ENCODE measurements around the gene AXIN1. TPM values are rescaled to one million over a fixed set of nuclear protein-coding genes. Genes with fewer than 3 reads are reported as not detected.

The AXIN1 gene
- total RNA-seq, 4 donors from 2014 or later: 37.9 to 45.7 (median 40.6) TPM

DNA sequence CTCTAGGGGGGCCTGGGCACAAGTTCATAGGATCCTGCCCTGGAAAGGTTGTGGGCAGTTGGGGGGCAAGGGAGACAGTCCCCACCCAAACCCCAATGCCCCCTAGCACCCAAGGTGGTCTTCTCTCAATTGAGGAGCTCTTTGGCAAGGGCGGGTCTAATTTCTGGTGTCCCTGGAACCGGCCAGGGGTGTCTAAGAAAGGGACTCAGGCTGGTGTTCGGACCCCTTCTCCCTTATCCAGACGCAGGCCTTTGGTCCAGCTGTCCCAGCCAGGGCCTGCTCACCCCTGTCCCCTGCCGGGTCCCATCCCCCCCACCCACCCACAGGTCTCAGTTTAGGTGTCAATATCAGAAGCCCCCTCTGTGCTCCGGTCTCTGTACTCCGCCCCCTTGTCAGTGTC, 73.0 kb downstream of the AXIN1 start:
- H3K4me3 ChIP-seq (ENCODE audit: low read depth, poor library complexity, severe bottlenecking): no peak overlapping the region
- WGBS, 2 donors: 66 to 88% methylated on average over 5 to 7 of the region's 7 CpGs
- TF ChIP-seq, protein P1, sequence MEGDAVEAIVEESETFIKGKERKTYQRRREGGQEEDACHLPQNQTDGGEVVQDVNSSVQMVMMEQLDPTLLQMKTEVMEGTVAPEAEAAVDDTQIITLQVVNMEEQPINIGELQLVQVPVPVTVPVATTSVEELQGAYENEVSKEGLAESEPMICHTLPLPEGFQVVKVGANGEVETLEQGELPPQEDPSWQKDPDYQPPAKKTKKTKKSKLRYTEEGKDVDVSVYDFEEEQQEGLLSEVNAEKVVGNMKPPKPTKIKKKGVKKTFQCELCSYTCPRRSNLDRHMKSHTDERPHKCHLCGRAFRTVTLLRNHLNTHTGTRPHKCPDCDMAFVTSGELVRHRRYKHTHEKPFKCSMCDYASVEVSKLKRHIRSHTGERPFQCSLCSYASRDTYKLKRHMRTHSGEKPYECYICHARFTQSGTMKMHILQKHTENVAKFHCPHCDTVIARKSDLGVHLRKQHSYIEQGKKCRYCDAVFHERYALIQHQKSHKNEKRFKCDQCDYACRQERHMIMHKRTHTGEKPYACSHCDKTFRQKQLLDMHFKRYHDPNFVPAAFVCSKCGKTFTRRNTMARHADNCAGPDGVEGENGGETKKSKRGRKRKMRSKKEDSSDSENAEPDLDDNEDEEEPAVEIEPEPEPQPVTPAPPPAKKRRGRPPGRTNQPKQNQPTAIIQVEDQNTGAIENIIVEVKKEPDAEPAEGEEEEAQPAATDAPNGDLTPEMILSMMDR (IDR thresholded peaks at IDR 0.05): no peak
- TF ChIP-seq POLR2A (IDR thresholded peaks at IDR 0.05): no peak
- intact Hi-C loops (cut with DNase I; ENCODE audit: low total_unique reads): no loop called here
- no peak for DNase-seq (ENCODE audit: low spot score in 2 of 2)

DNA sequence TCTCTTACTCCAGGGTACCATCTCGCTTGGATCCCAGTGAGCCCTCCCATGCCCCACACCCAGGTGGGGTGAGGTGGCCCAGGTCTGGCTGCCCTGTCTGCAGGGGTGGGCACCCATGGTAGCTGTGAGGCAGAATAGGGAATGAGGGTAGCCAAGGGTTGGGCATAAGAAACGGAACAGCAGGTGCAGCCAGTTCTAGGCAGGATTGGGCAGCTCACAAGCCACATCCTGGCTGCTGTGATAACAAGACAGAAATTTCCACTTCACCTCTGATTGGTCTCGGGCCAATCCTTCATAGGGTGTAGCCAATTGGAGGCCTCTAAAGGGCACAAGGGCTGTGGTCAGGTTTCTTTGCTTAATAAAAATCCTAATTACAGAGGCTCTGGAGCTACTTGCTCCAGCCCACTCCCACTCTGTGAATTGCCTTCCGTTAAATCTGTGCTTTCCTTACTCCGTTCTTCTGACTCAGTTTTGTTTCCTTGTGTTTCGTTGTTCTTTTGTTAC, 73.6 kb downstream of the AXIN1 start:
- 43 to 58% methylated on average over 6 of the region's 6 CpGs for WGBS, 2 donors
- TF ChIP-seq, protein P1 (IDR thresholded peaks at IDR 0.05): no peak
- no peak for TF ChIP-seq POLR2A (IDR thresholded peaks at IDR 0.05)
- no peak for DNase-seq (ENCODE audit: low spot score in 2 of 2)
- no peak overlapping the region for H3K4me3 ChIP-seq (ENCODE audit: low read depth, poor library complexity, severe bottlenecking)
- intact Hi-C loops (cut with DNase I; ENCODE audit: low total_unique reads): no loop called here

DNA sequence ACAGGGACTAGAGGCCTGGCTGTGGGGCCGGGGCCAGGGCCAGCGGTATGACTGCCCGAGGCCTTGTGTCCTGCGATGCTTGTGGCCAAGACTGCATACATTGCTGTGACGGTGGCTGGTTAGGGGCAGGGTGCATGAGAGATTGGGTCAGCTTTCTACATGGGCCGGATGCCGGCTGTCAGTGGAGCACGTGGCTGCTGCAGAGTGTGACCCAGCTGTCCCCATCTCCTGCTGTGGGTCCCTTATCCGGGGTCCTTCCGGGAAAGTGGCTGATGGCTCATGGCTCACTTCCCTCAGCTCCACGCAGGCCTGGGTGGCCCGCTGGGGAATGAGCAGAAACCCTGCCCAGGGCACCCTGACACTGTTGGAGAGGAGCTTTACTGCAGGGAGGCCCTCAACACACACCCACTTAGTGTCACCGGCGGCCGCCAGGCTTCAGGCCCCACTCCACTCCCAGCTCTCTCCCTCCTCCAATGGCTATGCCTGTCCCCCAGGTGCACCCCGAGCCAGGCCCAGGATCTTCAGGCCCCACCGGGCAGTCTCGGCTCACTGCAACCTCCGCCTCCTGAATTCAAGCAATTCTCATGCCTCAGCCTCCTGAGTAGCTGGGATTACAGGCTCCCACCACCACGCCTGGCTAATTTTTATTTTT, 76.0 kb downstream of the AXIN1 start:
- no peak overlapping the region for H3K4me3 ChIP-seq (ENCODE audit: low read depth, poor library complexity, severe bottlenecking)
- no peak for DNase-seq (ENCODE audit: low spot score in 2 of 2)
- no peak for TF ChIP-seq POLR2A (IDR thresholded peaks at IDR 0.05)
- TF ChIP-seq, protein P1 (IDR thresholded peaks at IDR 0.05): no peak
- WGBS, 2 donors: 86 to 92% methylated on average over 15 to 20 of the region's 20 CpGs
- intact Hi-C loops (cut with DNase I; ENCODE audit: low total_unique reads): no loop called here

DNA sequence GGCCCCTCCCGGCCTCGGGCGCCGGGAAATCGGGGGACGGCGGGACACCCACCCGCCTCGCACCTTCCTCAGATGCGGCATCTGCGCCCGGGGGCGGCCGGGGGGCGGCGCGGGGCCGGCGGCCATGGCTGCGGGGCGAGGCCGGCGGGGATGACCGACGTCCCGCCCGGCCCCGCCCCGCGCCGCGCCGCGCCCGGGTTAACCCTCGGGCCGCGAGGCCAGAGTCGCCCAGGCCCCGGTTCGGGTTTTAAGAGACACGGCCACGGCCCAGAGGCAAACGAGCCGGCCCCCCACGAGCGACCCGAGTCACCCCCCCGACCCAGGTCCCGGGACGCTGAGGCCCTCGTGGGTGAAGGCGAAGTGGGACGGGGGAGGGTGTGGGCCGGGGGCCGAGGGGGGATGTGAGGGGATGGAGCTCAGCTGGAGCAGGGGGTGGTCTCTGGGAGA, 76.7 kb downstream of the AXIN1 start, which contains the start of gene RGS11:
TSS of gene RGS11 (minus strand) at position 159 of the 447 bp plus-strand sequence. CDS start at position 126, 33 bp downstream.
- WGBS, 2 donors: 4 to 23% methylated on average over 7 to 38 of the region's 56 CpGs
- TF ChIP-seq, protein P1 (IDR thresholded peaks at IDR 0.05): no peak
- TF ChIP-seq POLR2A (IDR thresholded peaks at IDR 0.05): no peak
- intact Hi-C loops (cut with DNase I; ENCODE audit: low total_unique reads): no loop called here
- no peak for DNase-seq (ENCODE audit: low spot score in 2 of 2)
- no peak within 1 kb of the TSS for H3K4me3 ChIP-seq (ENCODE audit: low read depth, poor library complexity, severe bottlenecking)

DNA sequence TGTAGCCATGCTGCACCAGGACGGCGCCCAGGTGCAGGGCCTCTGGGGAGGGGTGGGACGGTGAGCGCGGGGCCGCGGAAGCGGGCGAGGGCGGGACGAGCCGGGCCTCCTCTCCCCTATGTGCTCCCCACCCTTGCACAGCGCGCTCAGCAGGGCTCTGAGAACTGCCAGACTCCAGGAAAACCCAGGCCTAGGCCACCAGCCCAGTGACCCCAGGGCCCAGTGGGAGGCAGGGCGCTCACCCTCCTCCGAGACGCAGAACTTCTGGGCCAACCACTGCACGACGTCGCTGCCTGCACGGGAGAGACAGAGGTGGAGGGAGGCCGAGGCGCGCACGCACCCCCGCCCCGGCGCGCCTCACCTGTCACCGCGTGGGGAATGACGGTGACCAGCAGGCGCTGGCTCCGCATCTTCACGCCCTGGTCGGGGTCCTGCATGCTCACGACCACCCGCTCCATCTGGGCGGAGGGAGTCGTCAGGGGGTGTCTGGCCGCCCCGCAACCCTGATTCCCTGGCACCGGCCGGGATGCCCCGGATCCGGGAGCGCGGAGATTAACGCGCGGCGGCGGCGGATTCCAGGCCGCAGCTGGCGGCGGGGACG, 77.4 kb downstream of the AXIN1 start:
- DNase-seq (ENCODE audit: low spot score in 2 of 2): no peak
- intact Hi-C loops (cut with DNase I; ENCODE audit: low total_unique reads): no loop called here
- H3K4me3 ChIP-seq (ENCODE audit: low read depth, poor library complexity, severe bottlenecking): no peak overlapping the region
- TF ChIP-seq, protein P1 (IDR thresholded peaks at IDR 0.05): no peak
- no peak for TF ChIP-seq POLR2A (IDR thresholded peaks at IDR 0.05)
- WGBS, 2 donors: 3 to 12% methylated on average over 7 to 13 of the region's 58 CpGs
